ENCODE measurements around the gene SLC24A3.

The SLC24A3 gene

GRCh38 chr20:19564261-19564660 lies 351.8 kb downstream of the SLC24A3 start:
- DNase-seq = no peak

- DNase-seq = no peak
These were observed 353.3 kb downstream of the SLC24A3 start for GRCh38 chr20:19565736-19566135.

GRCh38 chr20:19566226-19566945 lies 353.9 kb downstream of the SLC24A3 start:
- no peak for DNase-seq

GRCh38 chr20:19568128-19568527 lies 355.7 kb downstream of the SLC24A3 start:
- DNase-seq = no peak

GRCh38 chr20:19571996-19572395 lies 359.6 kb downstream of the SLC24A3 start:
- DNase-seq = no peak

GRCh38 chr20:19577692-19578091 lies 365.2 kb downstream of the SLC24A3 start:
- DNase-seq = no peak

GRCh38 chr20:19582782-19583181 lies 370.3 kb downstream of the SLC24A3 start:
- DNase-seq = no peak

GRCh38 chr20:19583532-19584175 lies 371.2 kb downstream of the SLC24A3 start:
- DNase-seq = no peak

- no peak for DNase-seq
These were observed 375.8 kb downstream of the SLC24A3 start for GRCh38 chr20:19588241-19588640.

GRCh38 chr20:19588732-19589131 lies 376.3 kb downstream of the SLC24A3 start:
- DNase-seq = no peak

GRCh38 chr20:19589787-19590362 lies 377.4 kb downstream of the SLC24A3 start:
- no peak for DNase-seq

- DNase-seq = no peak
These were observed 377.9 kb downstream of the SLC24A3 start for GRCh38 chr20:19590382-19590781.

GRCh38 chr20:19593762-19594161 lies 381.3 kb downstream of the SLC24A3 start:
- DNase-seq = no peak

- no peak for DNase-seq
These were observed 382.5 kb downstream of the SLC24A3 start for GRCh38 chr20:19594896-19595295.

GRCh38 chr20:19598117-19598850 lies 385.8 kb downstream of the SLC24A3 start:
- DNase-seq = no peak

GRCh38 chr20:19599200-19599599 lies 386.8 kb downstream of the SLC24A3 start:
- no peak for DNase-seq

- DNase-seq = no peak
These were observed 387.6 kb downstream of the SLC24A3 start for GRCh38 chr20:19600042-19600441.

- DNase-seq = no peak
These were observed 388.8 kb downstream of the SLC24A3 start for GRCh38 chr20:19601126-19601810.

- DNase-seq = no peak
These were observed 390.4 kb downstream of the SLC24A3 start for GRCh38 chr20:19602675-19603375.

- no peak for DNase-seq
These were observed 390.9 kb downstream of the SLC24A3 start for GRCh38 chr20:19603376-19603750.

- no peak for DNase-seq
These were observed 393.5 kb downstream of the SLC24A3 start for GRCh38 chr20:19605786-19606485.

Data from activated effector memory CD4-positive, alpha-beta T cell treated with Interleukin-2 at 50 U/mL for 16 hours (primary cell).